Left hindlimb (tissue), 1 donor: ENCODE measurements around the gene GLI1.
"Not testable (repeated sequence)": the region's sequence is repeated elsewhere in the genome, so short reads cannot be mapped to it uniquely, and the experiment has no call there.

Experiments used
- DNase-seq: peaks from one replicate; pipeline ENCODE4 v3.0.0-alpha.2; 2018

GLI1 gene

DNA sequence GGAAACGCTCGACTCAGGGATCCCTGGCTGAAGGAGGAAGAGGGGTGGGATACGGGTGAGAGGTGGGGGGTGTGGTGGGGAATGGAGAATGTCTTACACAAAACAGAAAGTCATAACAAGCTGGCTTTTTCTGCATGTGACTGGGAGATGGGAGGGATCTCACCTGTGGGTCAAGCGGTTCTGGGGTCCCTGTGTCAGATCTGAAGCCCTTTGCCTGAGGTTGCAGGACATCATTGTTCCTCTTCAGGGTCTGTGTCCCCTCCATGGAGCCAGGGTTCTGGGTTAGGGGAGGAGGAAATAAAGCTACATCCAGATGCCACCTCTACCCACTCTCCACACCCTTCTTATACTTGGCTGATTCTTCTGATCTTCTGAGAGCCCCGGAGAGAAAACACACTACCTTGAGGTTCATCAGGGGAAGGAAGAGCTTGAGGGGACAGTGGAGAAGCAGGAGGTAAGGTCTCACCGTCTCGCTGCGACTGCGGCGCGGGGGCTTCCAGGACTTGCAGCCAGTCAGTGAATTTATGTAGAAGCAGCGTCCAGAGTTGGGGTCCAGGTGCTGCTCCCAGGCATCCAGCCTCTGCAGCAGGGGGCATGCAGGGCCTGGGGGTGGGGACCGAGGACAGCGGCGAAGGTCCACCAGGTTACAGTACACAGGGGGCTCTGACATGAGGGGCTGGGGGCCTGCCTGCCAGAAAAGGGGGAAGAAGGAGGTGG, 17.6 kb downstream of the GLI1 start:
- DNase-seq: no peak

DNA sequence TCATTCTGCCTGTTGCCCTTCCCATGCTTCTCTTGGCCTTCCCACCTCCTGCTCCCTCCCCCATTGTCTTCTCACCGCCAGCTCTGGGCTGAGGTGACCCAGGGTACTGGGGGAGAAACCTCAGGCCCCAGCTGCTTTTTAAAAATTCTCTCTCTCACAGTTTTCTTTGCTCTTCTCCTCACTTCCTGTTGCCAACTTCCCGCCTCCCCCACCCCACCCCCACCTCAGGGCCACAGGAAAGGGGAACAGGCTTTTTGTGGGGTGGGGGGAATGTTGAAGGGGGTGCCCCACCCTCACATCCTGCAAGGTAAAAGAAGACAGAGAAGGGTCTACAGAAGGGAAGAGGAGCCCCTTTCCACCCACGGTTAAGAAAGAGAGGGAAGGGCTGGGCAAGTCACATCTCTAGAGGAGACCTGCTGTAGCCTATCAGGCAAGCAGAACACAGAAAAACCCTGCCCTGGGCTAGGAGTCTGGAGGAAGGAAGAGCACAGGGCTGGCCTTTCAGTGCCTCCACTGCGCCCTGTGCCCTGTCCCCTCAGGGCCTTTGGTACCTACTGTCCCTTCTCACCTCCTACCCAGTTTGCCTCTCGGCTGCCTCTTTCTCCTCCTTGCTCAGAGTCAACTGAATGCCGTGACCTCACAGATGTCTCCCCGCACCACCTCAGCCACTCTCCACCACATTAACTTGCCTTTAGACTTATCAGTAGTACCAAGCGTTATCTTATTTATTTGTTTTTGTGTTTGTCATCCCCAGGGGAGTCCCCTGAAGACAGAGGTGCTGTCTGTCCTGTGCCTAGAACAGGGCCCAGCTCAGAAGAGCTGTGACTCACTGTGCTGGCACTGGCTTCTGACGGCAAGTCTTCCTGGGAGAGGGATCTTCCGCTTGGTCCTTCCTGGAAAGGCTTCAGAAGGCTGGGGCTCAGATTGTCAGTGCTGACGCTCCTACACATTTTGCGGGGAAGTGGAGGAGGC, 18.4 kb downstream of the GLI1 start:
- DNase-seq: peak; percentile 25

DNA sequence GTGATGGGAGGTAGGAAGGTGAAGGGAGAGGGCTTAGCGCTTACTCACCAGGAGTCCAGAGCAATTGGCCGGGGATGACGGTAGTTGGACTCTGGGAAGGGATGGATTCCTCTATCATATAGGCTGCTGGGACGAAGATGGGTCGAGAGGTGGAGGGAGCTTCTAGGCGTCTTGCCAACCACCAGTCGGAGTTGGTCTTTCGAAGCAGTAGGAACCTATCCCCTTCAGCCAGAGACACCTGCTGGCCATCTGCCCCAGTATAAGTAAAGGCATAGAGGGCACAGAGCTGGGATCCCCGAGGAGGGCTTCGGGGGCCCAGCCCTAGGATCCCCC, 19.4 kb downstream of the GLI1 start:
- DNase-seq: no peak

DNA sequence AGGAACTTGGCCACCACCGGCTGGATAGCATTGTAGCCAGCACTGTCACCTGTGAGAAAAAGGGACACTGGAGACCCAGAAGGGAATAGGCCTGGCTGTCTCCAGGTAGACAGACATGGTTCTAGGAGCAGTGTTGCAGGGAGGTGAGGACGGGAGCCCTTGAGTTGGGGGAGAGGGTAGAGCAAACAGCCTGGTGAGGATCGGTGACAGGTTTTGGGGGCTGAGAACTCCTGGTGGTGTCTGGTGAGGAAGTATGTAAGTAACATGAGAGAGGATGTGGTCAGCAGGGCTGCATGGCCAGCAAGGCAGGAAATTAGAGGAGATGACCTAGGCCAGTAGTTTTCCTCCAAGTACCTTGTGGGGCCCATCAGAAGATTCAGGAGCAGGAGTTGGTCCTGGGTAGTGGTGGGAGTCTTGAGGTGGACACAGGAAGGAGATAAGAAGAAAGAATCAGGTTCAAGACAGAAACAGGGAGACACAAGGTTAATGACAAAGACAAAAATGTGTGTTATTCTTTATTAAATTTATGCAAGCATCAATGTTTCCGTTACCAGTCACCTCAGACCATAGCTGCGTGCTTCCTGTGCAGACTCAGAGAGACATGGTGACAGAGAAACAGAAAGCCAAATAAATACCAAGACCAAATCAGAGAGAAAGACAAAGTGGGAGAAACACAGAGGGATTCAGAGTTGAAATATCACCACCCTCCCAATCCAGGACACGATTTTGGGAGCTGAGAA, 20.0 kb downstream of the GLI1 start, which contains the start of gene ARHGAP9:
Gene ARHGAP9, minus strand, starts transcription at position 491 of the 740 bp plus-strand sequence. Its CDS starts 460 bp downstream, at position 31.
- peak; percentile 11 for DNase-seq

DNA sequence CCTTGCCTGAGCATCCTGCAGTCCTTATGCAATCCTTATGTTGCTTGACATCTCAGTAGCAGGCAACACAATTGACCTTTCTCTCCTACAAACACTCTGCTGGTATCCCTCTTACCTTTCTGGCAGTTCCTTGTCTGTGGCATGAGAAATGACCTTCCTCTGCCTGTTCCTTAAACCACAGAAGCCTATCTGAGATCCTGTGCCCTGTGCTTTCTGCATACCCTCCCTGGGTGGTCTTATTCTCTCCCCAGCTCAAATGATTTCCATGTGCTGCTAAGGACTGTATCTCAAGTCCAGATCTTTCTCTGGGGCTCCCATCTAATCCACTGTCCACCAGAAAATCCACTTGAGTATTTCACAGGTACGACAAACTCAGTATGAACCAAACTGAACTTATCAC, 22.1 kb downstream of the GLI1 start:
- no peak for DNase-seq

DNA sequence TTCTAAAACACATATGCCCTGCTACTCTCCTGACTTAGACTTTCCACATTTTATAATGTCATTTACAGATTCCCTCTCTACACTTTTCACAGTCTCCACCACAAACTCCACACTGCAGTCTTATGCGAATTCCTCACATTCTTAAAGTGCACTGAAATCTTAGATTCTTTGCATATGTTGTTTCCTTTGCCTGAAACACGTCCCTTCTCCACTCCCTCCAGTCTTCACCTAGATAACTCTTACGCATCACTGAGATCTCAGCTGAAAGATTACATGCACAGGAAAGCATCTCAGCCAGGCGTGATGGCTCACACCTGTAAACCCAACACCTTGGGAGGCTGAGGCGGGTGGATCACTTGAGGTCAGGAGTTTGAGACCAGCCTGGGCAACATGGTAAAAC, 23.9 kb downstream of the GLI1 start:
- no peak for DNase-seq

DNA sequence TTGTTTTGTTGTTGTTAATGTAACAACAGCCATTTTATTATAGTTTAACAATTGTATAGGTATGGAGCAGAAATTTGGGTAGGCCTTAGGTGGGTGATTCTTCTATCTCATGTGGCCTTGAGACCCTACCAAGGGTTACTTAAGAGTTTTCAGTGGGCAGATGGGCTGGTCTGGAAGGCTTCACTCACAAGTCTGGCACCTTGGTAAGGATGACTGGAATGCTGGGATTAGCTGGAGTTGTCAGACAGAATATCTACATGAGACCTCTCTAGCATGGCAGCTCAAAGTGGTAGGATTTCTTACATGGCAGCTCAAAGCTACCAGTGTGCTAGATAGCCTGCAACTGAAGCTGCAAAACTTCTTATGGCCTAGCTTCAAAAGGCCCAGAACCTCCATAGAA, 26.1 kb downstream of the GLI1 start:
- DNase-seq: no peak

DNA sequence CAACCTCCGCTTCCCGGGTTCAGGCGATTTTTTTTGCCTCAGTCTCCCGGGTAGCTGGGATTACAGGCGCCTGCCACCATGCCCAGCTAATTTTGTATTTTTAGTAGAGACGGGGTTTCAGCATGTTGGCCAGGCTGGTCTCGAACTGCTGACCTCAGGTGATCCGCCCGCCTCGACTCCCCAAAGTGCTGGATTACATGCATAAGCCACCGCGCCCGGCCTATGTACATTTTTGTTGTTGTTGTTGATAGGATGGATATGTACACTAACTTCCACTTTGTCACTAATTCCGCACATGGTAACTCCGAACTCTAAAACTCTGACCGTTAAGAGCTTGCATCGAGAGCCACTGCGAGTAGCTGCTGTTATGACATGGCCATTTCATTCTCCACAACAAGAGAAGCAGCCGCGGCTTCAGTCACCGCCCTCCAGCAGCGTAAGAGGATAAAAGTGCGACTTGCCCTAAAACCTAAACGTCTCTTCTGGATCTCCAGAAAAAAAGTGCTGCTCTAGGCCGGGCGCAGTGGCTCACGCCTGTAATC, 27.5 kb downstream of the GLI1 start:
- DNase-seq: no peak

DNA sequence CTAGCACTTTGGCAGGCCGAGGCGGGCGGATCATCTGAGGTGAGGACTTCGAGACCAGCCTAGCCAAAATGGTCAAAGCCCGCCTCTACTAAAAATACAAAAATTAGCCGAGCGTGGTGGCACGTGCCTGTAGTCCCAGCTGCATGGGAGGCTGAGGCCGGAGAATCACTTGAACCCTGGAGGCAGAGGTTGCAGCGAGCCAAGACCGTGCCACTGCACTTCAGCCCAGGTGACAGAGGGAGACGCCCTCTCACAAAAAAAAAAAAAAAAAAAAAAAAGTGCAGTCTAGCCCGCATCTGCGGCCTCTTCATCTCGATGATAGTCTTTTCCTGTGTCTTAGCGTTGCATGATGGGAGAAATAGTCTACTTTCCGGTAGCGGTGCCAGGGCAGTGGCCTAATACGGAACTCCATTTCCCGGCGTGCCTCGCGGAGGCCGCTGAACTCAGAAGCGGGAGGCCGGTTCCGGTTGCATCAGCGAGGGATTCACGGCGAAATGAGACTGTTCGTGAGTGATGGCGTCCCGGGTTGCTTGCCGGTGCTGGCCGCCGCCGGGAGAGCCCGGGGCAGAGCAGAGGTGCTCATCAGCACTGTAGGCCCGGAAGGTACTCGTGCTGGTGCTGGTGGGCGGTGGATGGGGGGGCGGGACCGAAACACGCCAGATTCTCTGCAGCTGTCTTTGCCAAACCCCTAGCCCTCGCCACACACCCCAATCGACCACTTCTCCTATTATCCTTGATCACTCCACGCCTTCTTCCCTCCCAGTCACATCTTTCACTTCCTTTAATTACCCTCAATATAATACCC, 28.2 kb downstream of the GLI1 start, which contains the start of gene MARS1:
Gene MARS1, plus strand, starts transcription at position 472 of the 805 bp plus-strand sequence. Its CDS starts 23 bp downstream, at position 495.
- DNase-seq: peak; percentile 96

DNA sequence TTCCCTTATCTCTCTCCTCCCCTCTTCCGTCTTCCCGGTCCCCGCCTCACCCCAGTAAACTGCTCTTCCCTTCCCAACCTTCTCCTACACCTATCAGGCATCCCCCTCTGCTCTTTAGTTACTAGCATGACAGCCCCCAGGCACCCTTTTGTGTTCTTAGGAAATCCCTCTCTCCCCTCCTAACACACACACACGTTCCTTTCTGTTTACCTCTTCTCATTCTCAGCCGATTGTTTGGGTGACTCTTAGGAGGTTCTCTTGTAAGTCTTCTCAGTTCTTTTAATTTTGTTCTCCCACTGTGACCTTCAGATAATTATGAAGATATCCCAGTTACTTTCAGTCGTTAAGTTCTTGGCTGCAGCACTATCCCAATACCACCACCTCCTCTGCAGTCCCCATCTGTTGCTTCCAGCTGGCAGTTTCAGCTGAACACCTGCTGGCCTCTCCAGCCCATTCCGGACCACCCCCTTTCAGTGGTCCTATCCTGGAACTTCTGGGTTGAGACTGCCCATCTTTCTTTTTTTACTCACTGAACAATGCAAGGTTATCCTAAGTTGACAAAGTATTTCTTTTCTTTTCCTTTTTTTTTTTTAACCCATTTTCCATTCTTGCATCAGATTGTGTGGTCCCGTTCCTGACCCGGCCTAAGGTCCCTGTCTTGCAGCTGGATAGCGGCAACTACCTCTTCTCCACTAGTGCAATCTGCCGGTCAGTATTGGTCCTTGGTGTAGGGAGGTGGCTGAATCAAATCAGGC, 29.0 kb downstream of the GLI1 start:
- DNase-seq: no peak

DNA sequence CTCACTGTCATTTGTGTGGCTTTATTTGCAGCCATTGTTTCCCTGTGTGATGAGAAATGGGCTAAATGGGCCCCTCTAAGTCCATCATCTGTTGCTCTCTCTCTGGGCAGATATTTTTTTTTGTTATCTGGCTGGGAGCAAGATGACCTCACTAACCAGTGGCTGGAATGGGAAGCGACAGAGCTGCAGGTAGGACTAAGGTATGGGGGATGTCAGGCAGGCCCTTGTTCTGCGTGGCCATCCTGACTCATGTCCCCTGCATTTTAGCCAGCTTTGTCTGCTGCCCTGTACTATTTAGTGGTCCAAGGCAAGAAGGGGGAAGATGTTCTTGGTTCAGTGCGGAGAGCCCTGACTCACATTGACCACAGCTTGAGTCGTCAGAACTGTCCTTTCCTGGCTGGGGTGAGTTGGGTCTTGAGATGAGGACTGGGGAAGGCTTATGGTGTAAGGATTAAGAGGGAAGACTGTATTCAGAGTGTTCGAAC, 29.6 kb downstream of the GLI1 start:
- DNase-seq: no peak

DNA sequence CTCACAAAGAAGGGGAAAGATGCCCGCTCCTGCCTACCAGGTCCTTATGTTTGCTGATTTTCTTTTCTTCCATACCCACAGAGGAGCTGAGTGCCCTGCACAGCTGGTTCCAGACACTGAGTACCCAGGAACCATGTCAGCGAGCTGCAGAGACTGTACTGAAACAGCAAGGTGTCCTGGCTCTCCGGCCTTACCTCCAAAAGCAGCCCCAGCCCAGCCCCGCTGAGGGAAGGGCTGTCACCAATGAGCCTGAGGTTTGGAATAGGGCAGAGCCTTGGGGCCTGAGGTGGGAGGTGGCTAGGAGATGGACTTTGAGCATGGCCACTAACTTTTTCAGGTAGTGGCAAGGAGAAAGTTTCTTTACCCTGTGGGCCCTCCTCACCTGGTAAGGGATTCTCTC, 30.5 kb downstream of the GLI1 start:
- no peak for DNase-seq

DNA sequence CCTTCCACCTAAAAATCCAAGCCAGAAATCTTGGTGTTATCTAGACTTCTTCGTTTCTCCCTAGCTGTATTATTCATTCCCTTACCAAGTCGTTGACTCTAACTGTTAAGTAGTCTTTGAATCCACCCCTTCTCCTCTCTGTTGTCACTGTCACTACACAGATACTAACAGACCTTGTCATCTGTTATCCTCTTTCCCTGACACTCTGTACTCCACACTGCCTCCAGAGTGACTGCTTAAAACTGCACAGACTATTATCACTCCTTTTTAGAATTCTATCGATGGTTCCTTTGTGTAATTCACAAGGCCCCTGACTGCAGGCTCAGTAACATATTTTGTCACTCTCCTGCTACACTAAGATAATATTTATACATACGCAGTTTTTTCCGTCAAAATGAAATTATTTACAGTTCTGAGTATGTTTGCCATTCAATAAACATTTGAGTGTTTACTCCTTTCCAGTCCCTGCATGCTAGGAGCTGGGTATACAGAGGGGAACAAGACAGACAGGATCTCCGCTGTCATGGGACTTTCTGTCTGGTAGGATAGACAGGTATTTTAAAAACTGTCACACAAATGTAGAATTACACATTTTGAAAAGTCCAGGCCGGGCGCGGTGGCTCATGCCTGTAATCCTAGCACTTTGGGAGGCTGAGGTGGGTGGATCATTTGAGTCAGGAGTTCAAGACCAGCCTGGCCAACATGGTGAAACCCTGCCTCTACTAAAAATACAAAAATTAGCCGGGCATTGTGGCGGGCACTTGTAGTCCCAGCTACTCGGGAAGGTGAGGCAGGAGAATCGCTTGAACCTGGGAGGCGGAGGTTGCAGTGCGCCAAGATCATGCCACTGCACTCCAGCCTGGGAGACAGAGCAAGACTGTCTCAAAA, 32.1 kb downstream of the GLI1 start:
- DNase-seq: no peak

DNA sequence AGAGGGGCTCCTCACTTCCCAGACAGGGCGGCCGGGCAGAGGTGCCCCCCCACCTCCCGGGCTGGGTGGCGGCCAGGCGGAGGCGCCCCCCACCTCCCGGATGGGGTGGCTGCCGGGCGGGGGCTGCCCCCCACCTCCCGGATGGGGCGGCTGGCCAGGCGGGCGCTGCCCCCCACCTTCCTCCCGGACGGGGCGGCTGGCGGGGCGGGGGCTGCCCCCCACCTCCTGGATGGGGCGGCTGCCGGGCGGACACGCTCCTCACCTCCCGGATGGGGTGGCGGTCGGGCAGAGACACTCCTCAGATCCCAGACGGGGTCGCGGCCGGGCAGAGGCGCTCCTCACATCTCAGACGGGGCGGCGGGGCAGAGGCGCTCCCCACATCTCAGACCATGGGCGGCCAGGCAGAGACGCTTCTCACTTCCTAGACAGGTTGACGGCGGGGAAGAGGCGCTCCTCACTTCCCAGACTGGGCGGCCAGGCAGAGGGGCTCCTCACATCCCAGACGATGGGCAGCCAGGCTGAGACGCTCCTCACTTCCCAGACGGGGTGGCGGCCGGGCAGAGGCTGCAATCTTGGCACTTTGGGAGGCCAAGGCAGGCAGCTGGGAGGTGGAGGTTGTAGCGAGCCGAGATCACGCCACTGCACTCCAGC, 35.6 kb downstream of the GLI1 start:
- not testable (repeated sequence) for DNase-seq

DNA sequence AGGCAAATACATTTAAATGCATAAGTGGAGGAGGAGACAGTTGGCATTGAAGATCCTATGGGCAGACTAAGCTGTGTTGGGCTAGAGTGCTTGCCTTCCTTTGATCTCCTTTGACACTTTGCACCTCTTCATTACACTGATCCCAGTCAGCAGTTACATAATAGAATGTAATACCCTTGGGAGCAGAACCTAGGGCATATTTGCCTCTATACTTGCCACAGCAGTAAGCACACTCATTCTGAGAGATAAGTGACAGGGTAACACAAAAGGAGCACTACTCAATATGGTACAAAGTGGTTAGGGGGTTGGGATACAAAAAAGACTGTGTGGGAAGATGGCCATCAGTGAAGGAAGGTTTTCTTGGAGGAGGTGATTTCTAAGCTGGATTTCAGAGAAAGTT, 37.2 kb downstream of the GLI1 start:
- no peak for DNase-seq

DNA sequence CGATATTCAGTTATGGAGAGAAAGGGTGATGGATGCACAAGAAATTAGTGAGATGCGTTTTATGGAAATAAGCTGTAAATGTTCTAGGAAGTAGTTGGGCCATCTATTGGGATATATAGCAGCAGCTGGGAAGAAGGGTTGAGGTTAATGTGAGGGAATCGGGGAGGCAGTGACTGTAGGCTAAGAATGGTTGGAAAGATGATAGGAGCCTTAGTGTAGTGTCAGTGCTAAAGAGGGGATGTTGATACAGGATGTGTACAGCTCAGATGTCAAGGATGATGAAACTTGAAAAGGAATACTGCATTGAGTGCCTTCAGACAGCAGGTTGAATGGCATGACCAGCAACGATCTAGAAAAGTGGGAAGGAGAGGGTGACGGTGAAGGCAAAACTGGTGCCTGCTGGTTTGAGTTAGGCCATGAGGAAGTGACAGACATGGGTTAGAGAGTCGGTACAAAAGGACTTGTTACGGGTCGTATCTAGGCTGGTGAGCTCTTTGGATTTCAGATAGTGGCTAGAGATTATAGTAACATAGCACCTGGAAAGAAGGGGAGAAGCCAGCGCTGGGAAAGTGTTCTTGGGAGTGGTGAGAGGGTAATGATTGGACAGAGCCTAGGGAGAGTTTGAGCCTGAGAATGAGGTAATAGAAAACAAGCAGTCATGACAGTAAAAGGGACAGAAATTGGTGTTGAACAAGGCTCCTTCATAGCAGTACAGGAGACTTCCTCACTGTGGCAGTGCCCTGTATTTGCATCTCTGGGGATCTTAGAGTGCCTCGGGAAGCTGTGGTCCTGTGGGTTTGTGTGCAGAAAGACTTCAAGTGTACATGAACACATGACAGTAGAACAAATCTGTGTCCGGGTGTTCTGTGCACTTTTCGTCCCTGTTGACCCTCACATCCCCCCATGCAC, 37.9 kb downstream of the GLI1 start:
- DNase-seq: no peak

DNA sequence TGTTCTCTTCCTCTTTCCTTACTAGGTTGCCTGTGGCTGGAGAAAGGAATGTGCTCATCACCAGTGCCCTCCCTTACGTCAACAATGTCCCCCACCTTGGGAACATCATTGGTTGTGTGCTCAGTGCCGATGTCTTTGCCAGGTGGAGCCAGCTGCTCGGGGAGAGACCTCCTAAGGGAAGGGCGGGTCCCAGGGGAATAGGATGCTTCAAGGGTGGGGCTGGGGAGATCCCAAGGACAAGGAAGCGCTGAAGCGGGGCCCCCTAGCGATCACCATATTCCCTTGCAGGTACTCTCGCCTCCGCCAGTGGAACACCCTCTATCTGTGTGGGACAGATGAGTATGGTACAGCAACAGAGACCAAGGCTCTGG, 38.5 kb downstream of the GLI1 start:
- no peak for DNase-seq

DNA sequence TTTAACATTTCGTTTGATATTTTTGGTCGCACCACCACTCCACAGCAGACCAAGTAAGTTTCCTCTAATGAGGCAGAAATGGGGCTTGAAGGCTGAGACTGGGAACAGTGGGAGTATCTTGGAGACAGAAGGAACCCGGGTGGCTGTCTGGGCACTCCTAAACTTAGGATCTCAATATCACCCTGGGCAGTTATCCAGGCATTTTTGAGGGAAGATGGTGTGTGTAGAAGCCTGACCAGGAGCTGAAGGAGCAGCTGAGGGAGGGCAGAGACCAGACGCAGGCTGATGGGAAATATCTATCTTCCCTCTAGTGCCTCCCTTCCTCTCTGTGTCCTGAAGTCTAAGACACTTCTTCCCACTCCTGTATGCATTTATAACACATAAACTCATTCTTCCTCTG, 39.0 kb downstream of the GLI1 start:
- no peak for DNase-seq
